Activated B cell treated with CpG ODN at 0.5 μM for 24 hours (primary cell): ENCODE data around the gene DCHS1. TPM values are rescaled to one million over a fixed set of nuclear protein-coding genes. Genes with fewer than 3 reads are reported as not detected.

Experiments
- ATAC-seq: fragments of 200-7000 bp; cut with Tn5 transposase; one replicate; pipeline ENCODE4 v1.10.0; 2021; ENCODE audit warnings: low read depth, mild to moderate bottlenecking, moderate library complexity
- CTCF ChIA-PET: fragments of 350-600 bp; sonication (Branson Sonifier 250); formaldehyde crosslinking; loops from one replicate; lab custom pipeline; 2021; ENCODE audit warnings: antibody characterized with exemption; lab: Charles Lee
- POLR2A ChIA-PET: fragments of 350-600 bp; sonication (Branson Sonifier 250); formaldehyde crosslinking; loops from one replicate; lab custom pipeline; 2021; ENCODE audit warnings: antibody characterized with exemption; lab: Charles Lee
- DNase-seq: peaks from one replicate; pipeline ENCODE4 v3.0.0; 2022
- H3K27ac Mint-ChIP-seq: one replicate; pipeline ENCODE4 v1.8.0; 2020; ENCODE audit warnings: mixed read lengths
- H3K27me3 Mint-ChIP-seq: one replicate; pipeline ENCODE4 v1.8.0; 2021; ENCODE audit warnings: mixed read lengths
- H3K36me3 Mint-ChIP-seq: one replicate; pipeline ENCODE4 v1.8.0; 2021; ENCODE audit warnings: low read depth, mixed read lengths
- H3K4me1 Mint-ChIP-seq: one replicate; pipeline ENCODE4 v1.8.0; 2021; ENCODE audit warnings: mixed read lengths
- H3K4me3 Mint-ChIP-seq: one replicate; pipeline ENCODE4 v1.8.0; 2020; ENCODE audit warnings: mild to moderate bottlenecking, mixed read lengths
- H3K9me3 Mint-ChIP-seq: one replicate; pipeline ENCODE4 v1.8.0; 2020; ENCODE audit warnings: mixed read lengths
- intact Hi-C: fragments of 100-400 bp; cut with micrococcal nuclease; formaldehyde crosslinking; loops from one replicate; pipeline ENCODE4 v1.15.1; 2024
- total RNA-seq: library from RNA; stranded (reverse); gene quantifications from 2 replicates; pipeline ENCODE4 v1.2.3, GENCODE V29; 2022
- TF ChIP-seq, protein P1 (sequence below): fragments of 200-600 bp; IDR thresholded peaks from one replicate; pipeline ENCODE4 v1.8.0; 2022; ENCODE audit warnings: antibody characterized with exemption, mild to moderate bottlenecking

Gene DCHS1
- total RNA-seq, 1 donor from 2014 or later = 0.22 TPM

GRCh38 chr11:6627762-6628241, 27.8 kb downstream of the DCHS1 start:
- intact Hi-C loops = loop anchor here (2.0 kb wide), 2 partner anchors 19 to 21 kb away; no protein-coding TSS in a partner anchor
- H3K4me3 Mint-ChIP-seq = no peak overlapping the region
- TF ChIP-seq, protein P1, sequence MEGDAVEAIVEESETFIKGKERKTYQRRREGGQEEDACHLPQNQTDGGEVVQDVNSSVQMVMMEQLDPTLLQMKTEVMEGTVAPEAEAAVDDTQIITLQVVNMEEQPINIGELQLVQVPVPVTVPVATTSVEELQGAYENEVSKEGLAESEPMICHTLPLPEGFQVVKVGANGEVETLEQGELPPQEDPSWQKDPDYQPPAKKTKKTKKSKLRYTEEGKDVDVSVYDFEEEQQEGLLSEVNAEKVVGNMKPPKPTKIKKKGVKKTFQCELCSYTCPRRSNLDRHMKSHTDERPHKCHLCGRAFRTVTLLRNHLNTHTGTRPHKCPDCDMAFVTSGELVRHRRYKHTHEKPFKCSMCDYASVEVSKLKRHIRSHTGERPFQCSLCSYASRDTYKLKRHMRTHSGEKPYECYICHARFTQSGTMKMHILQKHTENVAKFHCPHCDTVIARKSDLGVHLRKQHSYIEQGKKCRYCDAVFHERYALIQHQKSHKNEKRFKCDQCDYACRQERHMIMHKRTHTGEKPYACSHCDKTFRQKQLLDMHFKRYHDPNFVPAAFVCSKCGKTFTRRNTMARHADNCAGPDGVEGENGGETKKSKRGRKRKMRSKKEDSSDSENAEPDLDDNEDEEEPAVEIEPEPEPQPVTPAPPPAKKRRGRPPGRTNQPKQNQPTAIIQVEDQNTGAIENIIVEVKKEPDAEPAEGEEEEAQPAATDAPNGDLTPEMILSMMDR = no peak
- H3K9me3 Mint-ChIP-seq = no peaks in the 10 kb centered on the region
- ChIA-PET CTCF (interaction anchor here (0.9 to 1.1 kb wide), 2 partner anchors 9 to 55 kb away, joined by 3 read pairs; partner anchors contain the start of genes MRPL17 and TPP1), POLR2A (interaction anchor here (0.8 to 1.6 kb wide), 5 partner anchors 9 to 56 kb away, joined by 3 to 14 read pairs (median 4); partner anchors contain the start of genes MRPL17, TAF10 and TPP1)
- no peaks in the 10 kb centered on the region for H3K27me3 Mint-ChIP-seq
- peak; percentile 67 for ATAC-seq
- H3K36me3 Mint-ChIP-seq = no peaks in the 10 kb centered on the region
- peaks cover 20% of the 10 kb centered on the region for H3K4me1 Mint-ChIP-seq
- H3K27ac Mint-ChIP-seq = peak overlapping the region; percentile 24
- no peak for DNase-seq

GRCh38 chr11:6626971-6627761, 28.4 kb downstream of the DCHS1 start:
- ATAC-seq = no peak
- ChIA-PET CTCF (interaction anchor here (0.9 to 1.1 kb wide), 2 partner anchors 9 to 56 kb away, joined by 3 read pairs; partner anchors contain the start of genes MRPL17 and TPP1), POLR2A (interaction anchor here (0.8 to 1.6 kb wide), 5 partner anchors 8 to 56 kb away, joined by 3 to 14 read pairs (median 4); partner anchors contain the start of genes MRPL17, TAF10 and TPP1)

GRCh38 chr11:6625832-6626420, 29.7 kb downstream of the DCHS1 start:
- ChIA-PET CTCF (no interaction called here), POLR2A (no interaction called here)
- TF ChIP-seq, protein P1 = no peak
- no peak for DNase-seq
- peaks cover 20% of the 10 kb centered on the region for H3K4me1 Mint-ChIP-seq
- no peaks in the 10 kb centered on the region for H3K27me3 Mint-ChIP-seq
- ATAC-seq = no peak
- no peak overlapping the region for H3K4me3 Mint-ChIP-seq
- intact Hi-C loops = loop anchor here (2.0 kb wide), 2 partner anchors 19 to 21 kb away; no protein-coding TSS in a partner anchor
- H3K27ac Mint-ChIP-seq = no peak overlapping the region
- H3K36me3 Mint-ChIP-seq = no peaks in the 10 kb centered on the region
- H3K9me3 Mint-ChIP-seq = no peaks in the 10 kb centered on the region

More at GRCh38 chr11:6626971-6627761, 28.4 kb downstream of the DCHS1 start:
- no peaks in the 10 kb centered on the region for H3K36me3 Mint-ChIP-seq
- H3K4me1 Mint-ChIP-seq = peaks cover 20% of the 10 kb centered on the region
- no peak overlapping the region for H3K4me3 Mint-ChIP-seq
- intact Hi-C loops = loop anchor here (2.0 kb wide), 2 partner anchors 20 kb away; no protein-coding TSS in a partner anchor
- H3K27ac Mint-ChIP-seq = peak overlapping the region; percentile 24
- TF ChIP-seq, protein P1 = no peak
- H3K27me3 Mint-ChIP-seq = no peaks in the 10 kb centered on the region
- H3K9me3 Mint-ChIP-seq = no peaks in the 10 kb centered on the region
- DNase-seq = peak; percentile 12

- Mint-ChIP-seq H3K4me3 (no peak overlapping the region), H3K36me3 (no peaks in the 10 kb centered on the region), H3K4me1 (peaks cover 20% of the 10 kb centered on the region), H3K9me3 (no peaks in the 10 kb centered on the region), H3K27me3 (no peaks in the 10 kb centered on the region), H3K27ac (no peak overlapping the region)
- intact Hi-C loops = no loop called here
- TF ChIP-seq, protein P1 = no peak
- ATAC-seq (no peak), DNase-seq (no peak)
- CTCF ChIA-PET = no interaction called here
- POLR2A ChIA-PET = no interaction called here
Observed at GRCh38 chr11:6625156-6625831, 30.3 kb downstream of the DCHS1 start.
